GM12878 (cell line): ENCODE results near the gene IPCEF1. TPM values are rescaled to one million over a fixed set of nuclear protein-coding genes. Genes with fewer than 3 reads are reported as not detected.
A peak's percentile ranks its signal among the peaks of the same experiment; 100 is the strongest.

Source experiments
- BCL11A ChIP-seq: IDR thresholded peaks from 2 replicates; pipeline ENCODE4 v1.6.1; 2011; ENCODE audit warnings: low read depth, low read length
- EP300 ChIP-seq, 2 experiments: fragments of 150-350 bp in 1 of 2; IDR thresholded peaks; 2 replicates each; pipeline ENCODE4 v1.6.1; 2011 to 2012; ENCODE audit warnings: low read depth in 2 of 2, low read length in 2 of 2, borderline replicate concordance in 1 of 2, improper control_type of control experiment in 1 of 2, inconsistent platforms in 1 of 2; ENCODE audit not compliant: control insufficient read depth in 1 of 2
- IKZF1 ChIP-seq: fragments of 450-650 bp; conservative IDR thresholded peaks from 2 replicates; pipeline ENCODE4 v1.6.1; 2017; ENCODE audit warnings: antibody characterized with exemption, mild to moderate bottlenecking
- IKZF2 ChIP-seq, 2 experiments: fragments of 450-650 bp; IDR thresholded peaks; 2 replicates each; pipeline ENCODE4 v1.6.1; 2017; ENCODE audit warnings: mild to moderate bottlenecking in 2 of 2, moderate library complexity in 2 of 2
- LARP7 ChIP-seq: fragments of 450-650 bp; IDR thresholded peaks from 2 replicates; pipeline ENCODE4 v1.6.1; 2017; ENCODE audit warnings: mild to moderate bottlenecking
- MEF2A ChIP-seq: IDR thresholded peaks from 2 replicates; pipeline ENCODE4 v1.6.1; 2011; ENCODE audit warnings: low read depth, mild to moderate bottlenecking, low read length, moderate library complexity; ENCODE audit not compliant: insufficient read depth
- MTA2 ChIP-seq: fragments of 450-650 bp; IDR thresholded peaks from 2 replicates; pipeline ENCODE4 v1.6.1; 2016; ENCODE audit warnings: low read depth, mild to moderate bottlenecking, moderate library complexity
- NFXL1 ChIP-seq: fragments of 450-650 bp; IDR thresholded peaks from 2 replicates; pipeline ENCODE4 v1.6.1; 2017; ENCODE audit warnings: antibody characterized with exemption, mild to moderate bottlenecking, borderline replicate concordance
- PAX5 ChIP-seq: IDR thresholded peaks from 2 replicates; pipeline ENCODE4 v1.6.1; 2011; ENCODE audit warnings: low read depth, low read length, borderline replicate concordance
- POU2F2 ChIP-seq: IDR thresholded peaks from 3 replicates; pipeline ENCODE4 v1.6.1; 2011; ENCODE audit warnings: low read depth, mild to moderate bottlenecking, low read length, borderline replicate concordance
- STAT3 ChIP-seq: IDR thresholded peaks from 2 replicates; pipeline ENCODE4 v1.6.1; 2011; ENCODE audit warnings: low read depth, low read length, improper control_type of control experiment
- SUZ12 ChIP-seq: fragments of 200-600 bp; sonication (generic); IDR thresholded peaks from one replicate; pipeline ENCODE4 v1.6.1; 2018; ENCODE audit warnings: antibody characterized with exemption, mild to moderate bottlenecking; ENCODE audit not compliant: unreplicated experiment
- TCF3 ChIP-seq: IDR thresholded peaks from 2 replicates; pipeline ENCODE4 v1.6.1; 2012; ENCODE audit warnings: low read depth, mild to moderate bottlenecking, low read length, borderline replicate concordance; ENCODE audit not compliant: insufficient read depth
- ZBED1 ChIP-seq: IDR thresholded peaks from 2 replicates; pipeline ENCODE4 v1.6.1; 2016; ENCODE audit warnings: borderline replicate concordance
- polyA plus RNA-seq, 11 experiments: library from polyadenylated mRNA; depleted of rRNA in 4 of 11; unstranded in 6 of 11; stranded (reverse) in 5 of 11; fragments of >200 nt; fragmentation: Nextera tagmentation in 4 of 11; fragmentation: Illumina TruSeq in 1 of 11; extraction: Ambion mirVana in 4 of 11; extraction: Trizol in 1 of 11; gene quantifications; 1 replicate in 1 of 11; 2 replicates in 10 of 11; pipeline versions ENCODE4 v1.2.1 to v1.2.3, GENCODE V29; 2011 to 2016; ENCODE audit warnings: inconsistent platforms in 2 of 11, missing spikeins in 2 of 11, low read depth in 1 of 11
- total RNA-seq, 4 experiments: library from RNA; depleted of rRNA in 3 of 4; stranded (reverse); fragments of >200 nt in 3 of 4; fragmentation: Illumina TruSeq in 1 of 4; extraction: Trizol in 1 of 4; gene quantifications; 2 replicates each; pipeline versions ENCODE4 v1.2.1 to v1.2.3, GENCODE V29; 2013 to 2021
- TF ChIP-seq, protein P1 (sequence below): fragments of 450-650 bp; IDR thresholded peaks from 2 replicates; pipeline ENCODE4 v1.6.1; 2017; ENCODE audit warnings: mild to moderate bottlenecking, low read depth, inconsistent platforms; ENCODE audit not compliant: poor library complexity, severe bottlenecking
- TF ChIP-seq, protein P2 (sequence below): fragments of 450-650 bp; IDR thresholded peaks from 2 replicates; pipeline ENCODE4 v1.6.1; 2016; ENCODE audit warnings: mild to moderate bottlenecking
- TF ChIP-seq, protein P3 (sequence below): IDR thresholded peaks from 2 replicates; pipeline ENCODE4 v1.6.1; 2012; ENCODE audit warnings: mild to moderate bottlenecking, low read depth, low read length
- TF ChIP-seq, protein P4 (sequence below): fragments of 450-650 bp; formaldehyde crosslinking; IDR thresholded peaks from 2 replicates; pipeline ENCODE4 v1.5.0; 2022; ENCODE audit warnings: mild to moderate bottlenecking, missing genetic modification characterization

The IPCEF1 gene
- total and polyA plus RNA-seq, 10 of the 15 experiments (the other 5 are each of a cell fraction or from before 2014, with no cell fraction given): 1.3 to 137 (median 4.2) TPM

DNA sequence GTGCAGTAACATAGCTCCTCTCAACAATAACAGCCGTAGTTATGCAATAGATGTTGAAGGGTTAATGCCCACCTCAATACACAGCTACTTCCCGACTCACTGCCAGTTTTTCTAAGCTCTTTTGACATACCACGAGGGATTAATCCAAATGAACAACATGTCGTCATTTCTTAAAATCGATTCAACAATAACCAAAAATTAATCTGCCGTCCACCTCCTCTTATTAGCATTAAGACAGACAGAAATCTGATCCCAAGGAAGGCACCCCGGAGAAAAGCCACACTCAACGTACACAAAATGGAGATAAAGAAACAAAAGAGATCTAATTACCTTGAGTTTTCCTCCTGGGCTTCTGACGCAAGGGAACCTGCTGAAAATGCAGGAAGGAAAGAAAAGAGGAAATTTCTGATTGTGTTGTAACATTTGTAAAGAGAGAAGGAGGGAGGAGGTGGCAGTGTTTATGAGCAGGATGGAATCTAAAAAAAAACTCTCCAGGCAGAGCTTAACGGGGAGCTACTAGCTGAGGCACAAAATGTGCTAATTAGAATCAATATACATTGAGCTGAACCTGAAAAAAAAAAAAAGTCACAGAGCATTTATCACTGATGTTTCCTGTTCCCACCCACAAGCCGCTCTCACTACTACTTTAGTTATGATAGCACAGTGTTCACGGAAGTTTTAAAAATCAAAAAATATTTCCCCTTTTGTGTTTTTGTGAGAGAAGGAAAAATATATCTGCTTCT, 109.3 kb downstream of the IPCEF1 start (continued):
- TF ChIP-seq, protein P1, sequence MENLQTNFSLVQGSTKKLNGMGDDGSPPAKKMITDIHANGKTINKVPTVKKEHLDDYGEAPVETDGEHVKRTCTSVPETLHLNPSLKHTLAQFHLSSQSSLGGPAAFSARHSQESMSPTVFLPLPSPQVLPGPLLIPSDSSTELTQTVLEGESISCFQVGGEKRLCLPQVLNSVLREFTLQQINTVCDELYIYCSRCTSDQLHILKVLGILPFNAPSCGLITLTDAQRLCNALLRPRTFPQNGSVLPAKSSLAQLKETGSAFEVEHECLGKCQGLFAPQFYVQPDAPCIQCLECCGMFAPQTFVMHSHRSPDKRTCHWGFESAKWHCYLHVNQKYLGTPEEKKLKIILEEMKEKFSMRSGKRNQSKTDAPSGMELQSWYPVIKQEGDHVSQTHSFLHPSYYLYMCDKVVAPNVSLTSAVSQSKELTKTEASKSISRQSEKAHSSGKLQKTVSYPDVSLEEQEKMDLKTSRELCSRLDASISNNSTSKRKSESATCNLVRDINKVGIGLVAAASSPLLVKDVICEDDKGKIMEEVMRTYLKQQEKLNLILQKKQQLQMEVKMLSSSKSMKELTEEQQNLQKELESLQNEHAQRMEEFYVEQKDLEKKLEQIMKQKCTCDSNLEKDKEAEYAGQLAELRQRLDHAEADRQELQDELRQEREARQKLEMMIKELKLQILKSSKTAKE: peak; percentile 29
- peak; percentile 55 to 65; a peak in 3 of 4 replicates for TF ChIP-seq IKZF2 (IDR thresholded peaks at IDR 0.05)
- TF ChIP-seq SUZ12: no peak
- no peak for TF ChIP-seq TCF3
- peak; percentile 44; the same call in 1 of the 2 replicates for TF ChIP-seq LARP7
- TF ChIP-seq, protein P2, sequence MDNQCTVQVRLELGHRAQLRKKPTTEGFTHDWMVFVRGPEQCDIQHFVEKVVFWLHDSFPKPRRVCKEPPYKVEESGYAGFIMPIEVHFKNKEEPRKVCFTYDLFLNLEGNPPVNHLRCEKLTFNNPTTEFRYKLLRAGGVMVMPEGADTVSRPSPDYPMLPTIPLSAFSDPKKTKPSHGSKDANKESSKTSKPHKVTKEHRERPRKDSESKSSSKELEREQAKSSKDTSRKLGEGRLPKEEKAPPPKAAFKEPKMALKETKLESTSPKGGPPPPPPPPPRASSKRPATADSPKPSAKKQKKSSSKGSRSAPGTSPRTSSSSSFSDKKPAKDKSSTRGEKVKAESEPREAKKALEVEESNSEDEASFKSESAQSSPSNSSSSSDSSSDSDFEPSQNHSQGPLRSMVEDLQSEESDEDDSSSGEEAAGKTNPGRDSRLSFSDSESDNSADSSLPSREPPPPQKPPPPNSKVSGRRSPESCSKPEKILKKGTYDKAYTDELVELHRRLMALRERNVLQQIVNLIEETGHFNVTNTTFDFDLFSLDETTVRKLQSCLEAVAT: peak; percentile 79
- TF ChIP-seq ZBED1: no peak
- peak; percentile 60 to 73 for TF ChIP-seq EP300 (IDR thresholded peaks at IDR 0.05; ENCODE audit: borderline replicate concordance in 1 of 2, control insufficient read depth in 1 of 2, low read depth in 2 of 2, low read length in 2 of 2)
- TF ChIP-seq STAT3: peak; percentile 55; the same call in 1 of the 2 replicates
- peak; percentile 53; the same call in 1 of the 2 replicates for TF ChIP-seq IKZF1
- TF ChIP-seq NFXL1: no peak
- peak; percentile 22; the same call in 1 of the 2 replicates for TF ChIP-seq PAX5
- TF ChIP-seq, protein P3, sequence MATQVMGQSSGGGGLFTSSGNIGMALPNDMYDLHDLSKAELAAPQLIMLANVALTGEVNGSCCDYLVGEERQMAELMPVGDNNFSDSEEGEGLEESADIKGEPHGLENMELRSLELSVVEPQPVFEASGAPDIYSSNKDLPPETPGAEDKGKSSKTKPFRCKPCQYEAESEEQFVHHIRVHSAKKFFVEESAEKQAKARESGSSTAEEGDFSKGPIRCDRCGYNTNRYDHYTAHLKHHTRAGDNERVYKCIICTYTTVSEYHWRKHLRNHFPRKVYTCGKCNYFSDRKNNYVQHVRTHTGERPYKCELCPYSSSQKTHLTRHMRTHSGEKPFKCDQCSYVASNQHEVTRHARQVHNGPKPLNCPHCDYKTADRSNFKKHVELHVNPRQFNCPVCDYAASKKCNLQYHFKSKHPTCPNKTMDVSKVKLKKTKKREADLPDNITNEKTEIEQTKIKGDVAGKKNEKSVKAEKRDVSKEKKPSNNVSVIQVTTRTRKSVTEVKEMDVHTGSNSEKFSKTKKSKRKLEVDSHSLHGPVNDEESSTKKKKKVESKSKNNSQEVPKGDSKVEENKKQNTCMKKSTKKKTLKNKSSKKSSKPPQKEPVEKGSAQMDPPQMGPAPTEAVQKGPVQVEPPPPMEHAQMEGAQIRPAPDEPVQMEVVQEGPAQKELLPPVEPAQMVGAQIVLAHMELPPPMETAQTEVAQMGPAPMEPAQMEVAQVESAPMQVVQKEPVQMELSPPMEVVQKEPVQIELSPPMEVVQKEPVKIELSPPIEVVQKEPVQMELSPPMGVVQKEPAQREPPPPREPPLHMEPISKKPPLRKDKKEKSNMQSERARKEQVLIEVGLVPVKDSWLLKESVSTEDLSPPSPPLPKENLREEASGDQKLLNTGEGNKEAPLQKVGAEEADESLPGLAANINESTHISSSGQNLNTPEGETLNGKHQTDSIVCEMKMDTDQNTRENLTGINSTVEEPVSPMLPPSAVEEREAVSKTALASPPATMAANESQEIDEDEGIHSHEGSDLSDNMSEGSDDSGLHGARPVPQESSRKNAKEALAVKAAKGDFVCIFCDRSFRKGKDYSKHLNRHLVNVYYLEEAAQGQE: no peak
- TF ChIP-seq POU2F2: peak; percentile 44; the same call in 2 of the 3 replicates
- TF ChIP-seq BCL11A: 0 out of 2 replicates have a peak, but pooled peaks have one; percentile 45
- peak; percentile 81 for TF ChIP-seq MTA2
- TF ChIP-seq MEF2A: 0 out of 2 replicates have a peak, but pooled peaks have one; percentile 18
- TF ChIP-seq, protein P4, sequence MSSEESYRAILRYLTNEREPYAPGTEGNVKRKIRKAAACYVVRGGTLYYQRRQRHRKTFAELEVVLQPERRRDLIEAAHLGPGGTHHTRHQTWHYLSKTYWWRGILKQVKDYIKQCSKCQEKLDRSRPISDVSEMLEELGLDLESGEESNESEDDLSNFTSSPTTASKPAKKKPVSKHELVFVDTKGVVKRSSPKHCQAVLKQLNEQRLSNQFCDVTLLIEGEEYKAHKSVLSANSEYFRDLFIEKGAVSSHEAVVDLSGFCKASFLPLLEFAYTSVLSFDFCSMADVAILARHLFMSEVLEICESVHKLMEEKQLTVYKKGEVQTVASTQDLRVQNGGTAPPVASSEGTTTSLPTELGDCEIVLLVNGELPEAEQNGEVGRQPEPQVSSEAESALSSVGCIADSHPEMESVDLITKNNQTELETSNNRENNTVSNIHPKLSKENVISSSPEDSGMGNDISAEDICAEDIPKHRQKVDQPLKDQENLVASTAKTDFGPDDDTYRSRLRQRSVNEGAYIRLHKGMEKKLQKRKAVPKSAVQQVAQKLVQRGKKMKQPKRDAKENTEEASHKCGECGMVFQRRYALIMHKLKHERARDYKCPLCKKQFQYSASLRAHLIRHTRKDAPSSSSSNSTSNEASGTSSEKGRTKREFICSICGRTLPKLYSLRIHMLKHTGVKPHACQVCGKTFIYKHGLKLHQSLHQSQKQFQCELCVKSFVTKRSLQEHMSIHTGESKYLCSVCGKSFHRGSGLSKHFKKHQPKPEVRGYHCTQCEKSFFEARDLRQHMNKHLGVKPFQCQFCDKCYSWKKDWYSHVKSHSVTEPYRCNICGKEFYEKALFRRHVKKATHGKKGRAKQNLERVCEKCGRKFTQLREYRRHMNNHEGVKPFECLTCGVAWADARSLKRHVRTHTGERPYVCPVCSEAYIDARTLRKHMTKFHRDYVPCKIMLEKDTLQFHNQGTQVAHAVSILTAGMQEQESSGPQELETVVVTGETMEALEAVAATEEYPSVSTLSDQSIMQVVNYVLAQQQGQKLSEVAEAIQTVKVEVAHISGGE: no peak
